DMS79 (cell line): ENCODE measurements around the gene PTPRK.

Experiments
- DNase-seq: peaks from one replicate; lab custom pipeline; 2025; lab: John Stamatoyannopoulos, UW

PTPRK gene

GRCh38 chr6:128068119-128068479 lies 452.3 kb downstream of the PTPRK start:
- no peak for DNase-seq

DNA sequence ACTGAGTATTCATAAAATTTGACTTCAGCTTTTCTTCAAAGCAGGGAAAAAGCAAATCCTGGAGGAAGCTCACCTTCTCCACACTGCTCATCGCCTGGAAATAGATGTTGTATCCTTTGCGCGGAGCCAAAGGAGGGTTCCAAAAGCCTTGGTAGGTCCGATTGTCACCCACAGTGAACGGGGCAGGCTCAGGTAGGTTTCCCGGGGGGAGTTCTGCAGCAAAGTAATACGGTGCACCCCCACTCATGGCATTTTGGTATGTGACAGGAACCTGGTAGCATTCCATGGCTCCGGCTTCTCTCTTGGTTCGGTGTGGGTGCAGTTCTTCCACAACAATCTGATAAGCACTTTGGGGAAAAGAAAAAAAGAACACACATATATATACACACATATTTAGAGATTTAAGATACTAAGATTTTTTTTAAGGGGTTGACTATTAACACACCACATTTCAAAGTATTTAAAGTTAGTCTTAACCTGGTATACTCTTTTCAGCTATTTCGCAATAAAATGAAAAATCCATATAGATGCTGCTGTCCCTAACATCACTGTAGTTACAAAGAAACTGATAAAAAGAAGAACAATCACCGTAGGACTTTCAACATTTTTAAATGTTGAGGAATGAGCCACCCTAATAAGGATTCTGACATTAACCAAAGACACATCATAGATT lies 452.8 kb downstream of the PTPRK start:
- DNase-seq, result no peak

DNA sequence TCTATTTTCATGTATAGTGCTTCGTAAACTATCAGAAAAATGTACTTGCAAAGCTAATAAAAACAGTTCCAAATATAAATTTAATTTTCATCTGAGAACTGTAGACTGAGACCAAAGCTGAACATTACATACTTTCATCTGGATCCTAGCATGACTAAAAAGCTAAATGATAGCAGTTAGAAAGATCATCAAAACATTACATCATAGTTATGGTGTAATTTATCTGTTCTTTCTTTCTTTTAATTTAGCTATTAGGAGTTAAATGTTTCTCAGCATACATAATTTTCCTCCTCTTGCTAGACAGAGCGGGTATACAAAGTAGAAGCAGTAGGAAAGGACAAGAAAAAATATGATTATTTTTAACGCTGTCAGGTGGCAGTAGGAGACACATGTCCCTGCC lies 455.3 kb downstream of the PTPRK start:
- DNase-seq, result no peak

DNA sequence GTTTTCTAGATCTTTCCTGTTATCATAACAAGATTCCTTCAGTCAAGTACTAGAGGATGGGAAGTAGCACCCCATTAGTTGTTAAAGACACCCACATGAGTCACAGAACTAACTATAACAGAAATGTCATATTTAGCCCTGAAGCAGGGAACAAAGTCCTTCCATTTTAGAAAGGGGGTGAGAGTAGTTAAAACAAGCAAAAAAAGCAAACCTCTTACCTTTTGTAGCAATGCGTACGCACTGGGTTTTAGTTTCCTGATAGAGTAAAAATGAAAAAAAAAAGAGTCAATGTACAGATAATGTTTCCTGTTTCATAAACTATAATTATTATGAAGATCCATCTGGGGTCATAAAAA lies 455.9 kb downstream of the PTPRK start:
- no peak for DNase-seq

DNA sequence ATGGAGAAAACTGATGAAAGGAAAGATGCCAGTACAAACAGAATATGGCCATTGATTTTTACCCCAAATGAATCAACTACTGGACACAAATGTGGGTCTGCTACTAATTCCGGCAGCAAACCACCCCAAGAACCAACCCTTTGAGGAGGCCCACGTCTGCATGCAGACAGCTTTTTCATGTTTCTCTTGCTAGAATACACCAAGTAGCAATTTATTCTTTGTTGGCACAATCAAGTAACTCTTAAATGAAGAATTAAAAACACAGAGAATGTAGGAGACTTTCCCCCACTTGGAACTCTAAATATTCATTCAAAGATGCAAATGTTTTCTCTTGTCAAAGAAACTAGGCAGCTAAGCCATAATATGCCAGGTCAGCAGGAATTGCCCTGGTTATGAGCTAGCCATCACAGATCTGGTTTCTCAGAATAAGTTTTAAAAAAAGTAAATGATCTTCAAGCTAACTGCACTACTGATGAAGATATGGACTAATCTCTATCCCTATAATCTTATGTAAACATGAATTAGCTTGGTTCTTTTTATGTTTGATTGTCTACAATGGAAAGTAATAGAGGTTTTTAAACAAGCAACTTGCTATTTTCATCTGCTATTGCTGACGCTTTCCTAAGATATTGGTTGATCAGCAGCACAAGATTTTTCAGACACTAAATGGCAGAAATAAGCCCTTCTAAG lies 456.4 kb downstream of the PTPRK start:
- no peak for DNase-seq

DNA sequence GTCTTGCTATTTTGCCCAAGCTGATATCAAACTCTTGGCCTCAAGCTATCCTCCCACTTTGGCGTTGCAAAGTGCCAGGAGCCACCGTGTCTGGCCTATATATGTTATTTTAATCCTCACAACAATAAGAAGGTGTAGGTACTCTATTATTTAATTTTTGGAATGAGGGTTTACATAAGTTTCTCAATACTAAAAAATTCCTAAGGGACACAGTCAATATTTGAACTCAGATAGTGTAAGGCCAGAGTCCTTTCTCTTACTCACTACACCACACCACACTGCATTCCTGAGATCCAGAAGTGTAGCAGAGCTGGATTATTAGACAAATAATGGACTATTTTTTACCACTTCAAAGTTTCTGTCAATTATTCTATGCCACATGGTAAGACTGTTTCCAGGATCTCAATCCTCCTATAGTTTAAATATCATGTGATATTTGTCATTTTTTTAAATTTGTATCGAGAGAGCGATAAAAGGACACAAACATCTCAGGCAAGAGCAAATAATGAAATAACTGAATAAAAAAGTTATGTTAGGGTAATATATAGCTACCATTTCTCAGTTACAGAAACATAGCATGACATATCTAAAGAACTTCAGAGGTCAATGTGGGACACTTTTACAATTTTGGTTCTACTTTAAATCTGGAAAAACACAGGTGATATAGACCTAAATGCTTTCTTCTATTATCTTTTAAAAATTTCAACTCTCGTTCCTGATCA lies 457.4 kb downstream of the PTPRK start:
- no peak for DNase-seq

DNA sequence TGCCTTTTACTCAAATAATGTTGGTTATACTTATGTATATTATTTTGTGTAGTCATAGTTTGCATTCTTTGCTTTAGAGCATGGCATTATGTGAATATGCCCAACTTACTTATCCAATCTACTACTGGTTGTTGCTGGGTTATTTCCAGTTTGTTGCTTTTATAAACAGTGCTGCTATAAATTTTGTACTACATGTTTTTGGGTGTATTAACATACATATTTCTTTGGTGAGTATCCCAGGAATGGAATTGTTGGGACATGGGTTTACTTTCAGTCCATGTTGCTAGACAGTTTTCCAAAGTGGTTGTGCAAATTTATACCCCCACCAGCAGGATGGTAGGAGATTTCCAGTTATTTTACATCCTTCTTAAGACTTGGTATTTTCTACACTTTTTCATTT lies 462.5 kb downstream of the PTPRK start:
- DNase-seq, result no peak

DNA sequence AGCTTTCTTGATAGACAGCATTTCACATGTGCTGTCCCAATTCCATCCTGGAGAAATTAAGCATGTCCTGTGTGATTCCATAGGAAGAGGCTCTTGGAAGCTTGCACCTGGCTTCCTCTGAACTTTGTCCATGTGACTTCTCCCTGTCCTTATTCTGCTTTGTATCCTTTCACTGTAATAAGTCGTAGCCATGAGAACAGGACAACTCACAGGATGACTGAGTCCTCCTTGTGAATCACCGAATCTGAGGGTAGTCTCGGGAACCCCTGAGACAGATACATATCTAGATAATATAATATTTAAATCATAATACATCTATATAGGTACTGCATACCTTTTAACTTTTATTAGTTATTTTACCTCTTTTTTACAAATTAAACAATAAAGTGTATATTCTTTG lies 462.9 kb downstream of the PTPRK start:
- no peak for DNase-seq

- DNase-seq, result no peak
Measured at GRCh38 chr6:128053109-128053508, 467.3 kb downstream of the PTPRK start.

GRCh38 chr6:128047989-128048388 lies 472.4 kb downstream of the PTPRK start:
- no peak for DNase-seq

- DNase-seq, result no peak
Measured at GRCh38 chr6:128046033-128046432, 474.4 kb downstream of the PTPRK start.

- no peak for DNase-seq
Measured at GRCh38 chr6:128039543-128039942, 480.9 kb downstream of the PTPRK start.

DNA sequence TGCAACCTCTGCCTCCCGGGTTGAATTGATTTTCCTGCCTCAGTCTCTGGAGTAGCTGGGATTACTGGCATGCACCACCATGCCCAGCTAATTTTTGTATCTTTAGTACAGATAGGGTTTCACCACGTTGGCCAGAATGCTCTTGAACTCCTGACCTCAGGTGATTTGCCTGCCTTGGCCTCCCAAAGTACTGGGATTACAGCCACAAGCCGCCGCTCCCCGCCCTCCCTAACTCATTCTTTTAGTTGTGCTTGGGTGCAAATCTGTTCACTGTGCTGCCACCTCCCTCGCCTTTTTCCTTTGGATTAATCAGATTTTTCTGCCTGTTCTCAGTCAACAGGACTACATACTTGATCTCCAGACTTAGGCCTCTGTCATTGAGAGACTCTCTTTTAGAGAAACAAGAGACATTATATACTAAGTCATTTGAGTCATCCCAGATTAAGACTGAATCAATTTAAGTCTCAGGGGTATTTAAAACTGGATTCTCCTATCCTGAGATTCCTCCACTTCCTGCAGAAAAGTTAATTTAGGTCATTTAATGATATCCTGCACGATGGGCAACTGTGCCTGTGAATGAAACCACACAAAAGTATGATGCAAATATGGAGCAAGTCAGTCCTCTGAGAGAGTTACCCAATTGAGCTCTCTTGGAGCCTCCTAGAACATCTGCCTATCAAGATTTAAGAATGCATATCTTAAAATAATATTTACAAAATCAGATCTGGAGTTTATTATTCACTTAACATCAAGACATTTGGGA lies 483.4 kb downstream of the PTPRK start:
- DNase-seq, result no peak

GRCh38 chr6:128033156-128033555 lies 487.2 kb downstream of the PTPRK start:
- DNase-seq, result no peak

DNA sequence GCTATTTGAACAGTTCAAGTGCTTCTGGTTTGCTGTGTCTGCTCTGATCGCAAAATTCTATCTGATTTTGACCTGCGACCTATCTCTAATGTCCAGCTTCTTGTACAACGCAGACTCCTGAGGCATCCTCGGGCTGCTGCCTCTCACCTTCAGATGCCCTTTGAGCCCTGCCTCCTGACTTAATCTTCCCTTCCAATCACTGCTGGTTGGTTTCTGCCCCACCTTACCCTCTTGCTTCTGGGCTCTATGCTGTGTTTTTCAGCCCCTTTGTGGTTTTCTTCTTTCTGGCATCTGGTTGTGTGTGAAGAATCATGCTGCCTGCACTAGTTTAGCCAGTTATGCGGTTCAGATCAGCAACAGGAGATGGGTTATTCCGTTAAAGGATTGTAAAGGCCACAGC lies 488.4 kb downstream of the PTPRK start:
- DNase-seq, result no peak

- no peak for DNase-seq
Measured at GRCh38 chr6:128029826-128030225, 490.6 kb downstream of the PTPRK start.

GRCh38 chr6:128028183-128028582 lies 492.2 kb downstream of the PTPRK start:
- DNase-seq, result no peak

DNA sequence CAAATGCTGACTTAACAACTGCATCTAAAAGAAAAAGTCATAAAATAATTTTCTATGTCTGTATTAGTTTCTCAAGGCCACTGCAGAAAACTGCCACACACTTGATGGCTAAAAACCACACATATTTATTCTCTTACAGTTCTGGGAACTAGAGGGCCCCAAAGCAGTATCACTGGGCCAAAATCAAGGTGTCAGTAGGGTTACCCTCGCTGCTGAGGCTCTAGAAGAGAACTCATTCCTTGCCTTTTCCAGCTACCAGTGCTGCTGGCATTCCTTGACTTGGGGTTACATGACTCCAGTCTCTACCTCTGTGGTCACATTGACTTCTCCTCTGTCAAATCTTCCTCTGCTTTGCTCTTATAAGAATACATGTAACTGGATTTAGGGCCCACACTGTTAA lies 494.9 kb downstream of the PTPRK start:
- no peak for DNase-seq

DNA sequence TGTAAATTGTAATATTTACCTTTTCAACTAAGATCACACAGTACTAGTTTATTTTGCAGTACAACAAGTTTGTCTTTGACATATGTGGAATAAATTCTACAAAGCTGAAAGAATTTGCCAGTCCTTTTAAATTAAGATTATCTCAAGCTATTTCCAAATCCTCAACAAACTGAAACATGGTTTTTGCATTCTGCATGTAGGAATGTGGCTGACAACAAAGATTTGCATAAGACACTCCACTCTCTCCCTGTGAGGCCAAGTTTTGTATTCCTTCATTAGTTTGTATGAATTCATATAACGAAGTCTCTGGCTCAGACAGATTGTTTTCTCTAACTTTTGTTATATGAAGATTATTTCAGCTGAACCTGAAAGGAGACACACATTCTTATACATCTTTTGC lies 495.4 kb downstream of the PTPRK start:
- DNase-seq, result no peak

DNA sequence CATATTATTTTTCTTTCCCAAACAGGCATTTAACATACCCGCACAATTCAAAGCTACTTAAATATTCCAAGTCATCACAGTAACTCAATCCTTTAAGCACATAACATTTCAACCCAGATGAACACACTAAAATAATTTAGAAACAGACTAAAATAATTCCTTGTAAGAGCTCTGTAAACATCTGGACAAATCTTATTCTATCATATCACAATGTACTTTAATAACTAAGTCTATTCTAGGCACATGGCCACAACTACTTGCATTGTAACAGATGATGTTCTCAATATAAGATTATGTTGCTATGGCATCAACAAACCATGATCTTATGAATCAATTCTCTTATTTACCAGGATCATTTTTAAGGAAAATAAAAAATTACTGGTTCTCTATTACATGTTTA lies 496.4 kb downstream of the PTPRK start:
- no peak for DNase-seq

- DNase-seq, result no peak
Measured at GRCh38 chr6:128018821-128019220, 501.6 kb downstream of the PTPRK start.

GRCh38 chr6:128017288-128017687 lies 503.1 kb downstream of the PTPRK start:
- DNase-seq, result no peak

GRCh38 chr6:128007658-128008057 lies 512.7 kb downstream of the PTPRK start:
- DNase-seq, result no peak
